IMR-90 (cell line): ENCODE data around the gene NCAPH2. TPM values are rescaled to one million over a fixed set of nuclear protein-coding genes. Genes with fewer than 3 reads are reported as not detected.

Experiments used
- ATAC-seq: fragments of 200-7000 bp; cut with Tn5 transposase; 2 replicates; pipeline ENCODE4 v1.9.1; 2020; ENCODE audit warnings: low read depth, mild to moderate bottlenecking, moderate library complexity
- BruUV-seq: library from RNA; stranded (reverse); fragments of 400-500 nt; replicated peaks from 2 replicates; lab custom pipeline; 2021; lab: Mats Ljungman, UMichigan
- CTCF ChIA-PET: fragments of 300-600 bp; formaldehyde crosslinking; extraction: SDS; loops from one replicate; lab custom pipeline; 2021; ENCODE audit warnings: antibody characterized with exemption; lab: Yijun Ruan, JAX
- POLR2A ChIA-PET: fragments of 300-600 bp; sonication (Branson Sonifier 250); formaldehyde crosslinking; loops from one replicate; lab custom pipeline; 2022; ENCODE audit warnings: antibody characterized with exemption; ENCODE audit not compliant: unreplicated experiment; lab: Charles Lee
- DNase-seq: peaks from one replicate; pipeline ENCODE4 v3.0.0; 2013
- H2AFZ ChIP-seq: replicated peaks from 2 replicates; pipeline ENCODE3; 2013; ENCODE audit warnings: low read length, mild to moderate bottlenecking; ENCODE audit not compliant: poor library complexity
- H2AK5ac ChIP-seq: 2 replicates; pipeline ENCODE4 v1.6.1; 2013; ENCODE audit warnings: low read depth, low read length, inconsistent platforms
- H2AK9ac ChIP-seq: replicated peaks from 2 replicates; pipeline ENCODE3; 2013; ENCODE audit warnings: mild to moderate bottlenecking, low read depth, low read length, moderate library complexity; ENCODE audit not compliant: poor library complexity
- H2BK120ac ChIP-seq: 2 replicates; pipeline ENCODE4 v1.6.1; 2013; ENCODE audit warnings: low read depth, low read length, inconsistent platforms
- H2BK15ac ChIP-seq: 3 replicates; pipeline ENCODE4 v1.6.1; 2013; ENCODE audit warnings: low read depth, low read length, inconsistent platforms
- H2BK20ac ChIP-seq: 2 replicates; pipeline ENCODE4 v1.6.1; 2013; ENCODE audit warnings: low read depth, mild to moderate bottlenecking, inconsistent platforms, low read length, moderate library complexity
- H2BK5ac ChIP-seq: 2 replicates; pipeline ENCODE4 v1.6.1; 2013; ENCODE audit warnings: mild to moderate bottlenecking, low read depth, low read length, inconsistent platforms; ENCODE audit not compliant: poor library complexity, severe bottlenecking
- H3K14ac ChIP-seq: replicated peaks from 2 replicates; pipeline ENCODE4 v1.6.1; 2013; ENCODE audit warnings: low read depth, low read length, inconsistent platforms
- H3K18ac ChIP-seq: 2 replicates; pipeline ENCODE4 v1.6.1; 2013; ENCODE audit warnings: low read depth, low read length, control low read depth
- H3K23ac ChIP-seq: 2 replicates; pipeline ENCODE4 v1.6.1; 2013; ENCODE audit warnings: low read depth, low read length, inconsistent platforms
- H3K27ac ChIP-seq: 2 replicates; pipeline ENCODE4 v1.5.1; 2013; ENCODE audit warnings: mild to moderate bottlenecking, control low read depth, low read length; ENCODE audit not compliant: insufficient read depth
- H3K27me3 ChIP-seq: 2 replicates; pipeline ENCODE4 v1.6.1; 2013; ENCODE audit warnings: low read length; ENCODE audit not compliant: control insufficient read depth, insufficient read depth
- H3K36me3 ChIP-seq: 2 replicates; pipeline ENCODE4 v1.6.1; 2013; ENCODE audit warnings: low read length, mixed read lengths; ENCODE audit not compliant: control insufficient read depth, insufficient read depth
- H3K4ac ChIP-seq: 2 replicates; pipeline ENCODE4 v1.6.1; 2013; ENCODE audit warnings: low read depth, low read length, inconsistent platforms
- H3K4me1 ChIP-seq: 2 replicates; pipeline ENCODE4 v1.6.1; 2013; ENCODE audit warnings: low read length, mixed read lengths; ENCODE audit not compliant: control insufficient read depth, insufficient read depth
- H3K4me2 ChIP-seq: 2 replicates; pipeline ENCODE4 v1.6.1; 2013; ENCODE audit warnings: low read depth, mild to moderate bottlenecking, control low read depth, low read length, moderate library complexity
- H3K4me3 ChIP-seq: 2 replicates; pipeline ENCODE4 v1.5.1; 2013; ENCODE audit warnings: low read depth, mild to moderate bottlenecking, control low read depth, low read length, moderate library complexity; ENCODE audit not compliant: insufficient read depth
- H3K56ac ChIP-seq: 2 replicates; pipeline ENCODE4 v1.6.1; 2013; ENCODE audit warnings: low read length, inconsistent platforms; ENCODE audit not compliant: insufficient read depth; ENCODE audit errors: extremely low read depth
- H3K79me1 ChIP-seq, 2 experiments: 2 replicates each; pipeline ENCODE4 v1.6.1; 2013; ENCODE audit warnings: low read length in 2 of 2, inconsistent platforms in 1 of 2, low read depth in 1 of 2
- H3K9ac ChIP-seq: 2 replicates; pipeline ENCODE4 v1.6.1; 2013; ENCODE audit warnings: low read depth, low read length, control low read depth
- H3K9me1 ChIP-seq: 2 replicates; pipeline ENCODE4 v1.6.1; 2013; ENCODE audit warnings: low read length, inconsistent platforms; ENCODE audit not compliant: insufficient read depth
- H3K9me3 ChIP-seq: 2 replicates; pipeline ENCODE4 v1.6.1; 2013; ENCODE audit warnings: low read length; ENCODE audit not compliant: control insufficient read depth, insufficient read depth
- H4K20me1 ChIP-seq: 2 replicates; pipeline ENCODE4 v1.6.1; 2013; ENCODE audit warnings: low read length, inconsistent platforms; ENCODE audit not compliant: insufficient read depth
- H4K5ac ChIP-seq: 2 replicates; pipeline ENCODE4 v1.6.1; 2013; ENCODE audit warnings: mild to moderate bottlenecking, low read depth, low read length, control low read depth
- H4K8ac ChIP-seq, 2 experiments: 2 replicates each; pipeline ENCODE4 v1.6.1; 2013; ENCODE audit warnings: low read depth in 2 of 2, low read length in 2 of 2, control low read depth in 1 of 2, inconsistent platforms in 1 of 2
- H4K91ac ChIP-seq: 2 replicates; pipeline ENCODE4 v1.6.1; 2013; ENCODE audit warnings: low read depth, low read length, inconsistent platforms; ENCODE audit not compliant: insufficient read depth
- BHLHE40 ChIP-seq: fragments of 150-350 bp; IDR thresholded peaks from 2 replicates; pipeline ENCODE4 v1.6.1; 2016; ENCODE audit warnings: mild to moderate bottlenecking, low read depth, low read length
- CEBPB ChIP-seq: IDR thresholded peaks from 2 replicates; pipeline ENCODE4 v1.6.1; 2012; ENCODE audit warnings: low read depth, low read length, improper control_type of control experiment
- CHD1 ChIP-seq: IDR thresholded peaks from 2 replicates; pipeline ENCODE4 v1.6.1; 2012; ENCODE audit warnings: low read depth, low read length, improper control_type of control experiment
- MXI1 ChIP-seq: IDR thresholded peaks from 2 replicates; pipeline ENCODE4 v1.6.1; 2012; ENCODE audit warnings: low read depth, mild to moderate bottlenecking, low read length, moderate library complexity, borderline replicate concordance
- NFE2L2 ChIP-seq: fragments of 150-350 bp; IDR thresholded peaks from 2 replicates; pipeline ENCODE4 v1.6.1; 2016; ENCODE audit warnings: low read depth, mild to moderate bottlenecking, low read length
- POLR2A ChIP-seq: IDR thresholded peaks from 2 replicates; pipeline ENCODE4 v1.6.1; 2012; ENCODE audit warnings: mild to moderate bottlenecking, low read depth, low read length
- WGBS, 2 experiments: methylation state at CpG; one replicate each; pipeline versions ENCODE4 v1.1.5 to v1.1.7; 2013; ENCODE audit warnings: missing lambda C conversion rate in 2 of 2; ENCODE audit not compliant: insufficient read length in 1 of 2; ENCODE audit errors: extremely low coverage in 2 of 2; 5-methylcytosine and 5-hydroxymethylcytosine counted together
- dilution Hi-C: fragments of 300-500 bp; cut with HindIII; formaldehyde crosslinking; loops from one replicate; pipeline ENCODE4 v1.14.3; 2018; ENCODE audit warnings: low sequenced_read_pairs; ENCODE audit not compliant: unreplicated experiment
- in situ Hi-C: fragments of 300-500 bp; cut with MboI; formaldehyde crosslinking; loops from 3 replicates; pipeline ENCODE4 v1.14.3; 2019; ENCODE audit warnings: low sequenced_read_pairs, inconsistent platforms, mixed read lengths
- intact Hi-C: fragments of 100-400 bp; cut with micrococcal nuclease; formaldehyde crosslinking; loops from 2 replicates; pipeline ENCODE4 v1.10.0; 2022
- polyA plus RNA-seq, 3 experiments: library from polyadenylated mRNA; depleted of rRNA; stranded (reverse); fragments of >200 nt; gene quantifications; 2 replicates each; pipeline ENCODE4 v1.2.3, GENCODE V29; 2012; ENCODE audit warnings: low replicate concordance in 1 of 3
- total RNA-seq: library from RNA; depleted of rRNA; stranded (reverse); fragments of >200 nt; gene quantifications from 2 replicates; pipeline ENCODE4 v1.2.3, GENCODE V29; 2012
- TF ChIP-seq, protein P1 (sequence below): fragments of 150-350 bp; IDR thresholded peaks from 2 replicates; pipeline ENCODE4 v1.6.1; 2017; ENCODE audit warnings: mild to moderate bottlenecking, antibody characterized with exemption, low read length, low read depth
- TF ChIP-seq, protein P2 (sequence below): conservative IDR thresholded peaks from 2 replicates; pipeline ENCODE4 v1.5.1; 2012; ENCODE audit warnings: mild to moderate bottlenecking, low read depth, low read length, improper control_type of control experiment
- TF ChIP-seq, protein P3 (sequence below): fragments of 150-350 bp; IDR thresholded peaks from 2 replicates; pipeline ENCODE4 v1.6.1; 2016; ENCODE audit warnings: low read depth, mild to moderate bottlenecking, low read length, moderate library complexity, borderline replicate concordance

Gene NCAPH2
- total and polyA plus RNA-seq, 2 of the 4 experiments (the other 2 are of a cell fraction) = 30.2 to 38.5 TPM

DNA sequence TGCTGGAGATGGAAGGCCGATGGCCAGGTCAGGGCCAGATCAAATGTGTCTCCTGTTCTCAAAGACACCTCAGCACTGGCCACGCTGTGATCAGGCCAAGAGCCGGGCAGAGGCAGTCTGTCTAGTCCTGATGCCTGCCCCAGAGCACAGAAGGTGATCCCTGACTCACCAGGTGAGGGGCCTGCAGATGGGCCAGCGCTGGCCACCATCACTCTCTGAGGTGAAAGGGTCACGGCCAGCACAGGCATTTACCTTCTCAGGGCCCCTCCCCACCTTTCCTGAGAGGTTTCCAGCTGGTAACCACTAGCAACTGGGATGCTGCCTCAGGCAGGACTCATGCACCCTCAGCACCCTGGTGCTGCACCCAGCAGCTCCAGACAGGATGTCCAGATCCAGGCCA lies 36.1 kb upstream of the NCAPH2 start:
- POLR2A ChIA-PET = no interaction called here
- 89% methylated on average over 2 of the region's 5 CpGs; no CpG with 5 or more reads in 1 of the 2 experiments for WGBS, 2 experiments
- Histone ChIP-seq H3K9ac (no peak overlapping the region), H3K9me1 (peaks cover 20% of the 10 kb centered on the region), H4K91ac (no peak overlapping the region), H4K20me1 (peaks cover 67% of the 10 kb centered on the region), H3K23ac (no peak overlapping the region), H2AK9ac (peak overlapping the region; percentile 23), H3K18ac (no peak overlapping the region), H3K27ac (no peak overlapping the region), H3K56ac (no peak overlapping the region), H2BK5ac (no peak overlapping the region), H3K27me3 (no peaks in the 10 kb centered on the region), H3K4ac (no peak overlapping the region), H3K4me1 (peaks cover 25% of the 10 kb centered on the region), H2BK120ac (no peak overlapping the region), H3K36me3 (peaks cover 11% of the 10 kb centered on the region), H2BK15ac (no peak overlapping the region), H3K4me2 (no peak overlapping the region), H3K14ac (no peak overlapping the region), H3K79me1 (peaks cover 21 to 72% of the 10 kb centered on the region in 2 experiments; a peak in 3 of 4 replicates), H2AK5ac (no peak overlapping the region), H3K4me3 (no peak overlapping the region), H3K9me3 (no peaks in the 10 kb centered on the region), H4K5ac (no peak overlapping the region), H4K8ac (no peak overlapping the region), H2AFZ (no peak overlapping the region), H2BK20ac (no peak overlapping the region)
- intact Hi-C loops (no loop called here), dilution Hi-C loops (no loop called here), in situ Hi-C loops (no loop called here)
- BruUV-seq = no TSS peak
- TF ChIP-seq BHLHE40 (no peak), CEBPB (no peak), POLR2A (no peak), MXI1 (no peak), NFE2L2 (no peak), CHD1 (no peak)
- TF ChIP-seq, protein P1, sequence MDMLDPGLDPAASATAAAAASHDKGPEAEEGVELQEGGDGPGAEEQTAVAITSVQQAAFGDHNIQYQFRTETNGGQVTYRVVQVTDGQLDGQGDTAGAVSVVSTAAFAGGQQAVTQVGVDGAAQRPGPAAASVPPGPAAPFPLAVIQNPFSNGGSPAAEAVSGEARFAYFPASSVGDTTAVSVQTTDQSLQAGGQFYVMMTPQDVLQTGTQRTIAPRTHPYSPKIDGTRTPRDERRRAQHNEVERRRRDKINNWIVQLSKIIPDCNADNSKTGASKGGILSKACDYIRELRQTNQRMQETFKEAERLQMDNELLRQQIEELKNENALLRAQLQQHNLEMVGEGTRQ = no peak
- TF ChIP-seq, protein P2, sequence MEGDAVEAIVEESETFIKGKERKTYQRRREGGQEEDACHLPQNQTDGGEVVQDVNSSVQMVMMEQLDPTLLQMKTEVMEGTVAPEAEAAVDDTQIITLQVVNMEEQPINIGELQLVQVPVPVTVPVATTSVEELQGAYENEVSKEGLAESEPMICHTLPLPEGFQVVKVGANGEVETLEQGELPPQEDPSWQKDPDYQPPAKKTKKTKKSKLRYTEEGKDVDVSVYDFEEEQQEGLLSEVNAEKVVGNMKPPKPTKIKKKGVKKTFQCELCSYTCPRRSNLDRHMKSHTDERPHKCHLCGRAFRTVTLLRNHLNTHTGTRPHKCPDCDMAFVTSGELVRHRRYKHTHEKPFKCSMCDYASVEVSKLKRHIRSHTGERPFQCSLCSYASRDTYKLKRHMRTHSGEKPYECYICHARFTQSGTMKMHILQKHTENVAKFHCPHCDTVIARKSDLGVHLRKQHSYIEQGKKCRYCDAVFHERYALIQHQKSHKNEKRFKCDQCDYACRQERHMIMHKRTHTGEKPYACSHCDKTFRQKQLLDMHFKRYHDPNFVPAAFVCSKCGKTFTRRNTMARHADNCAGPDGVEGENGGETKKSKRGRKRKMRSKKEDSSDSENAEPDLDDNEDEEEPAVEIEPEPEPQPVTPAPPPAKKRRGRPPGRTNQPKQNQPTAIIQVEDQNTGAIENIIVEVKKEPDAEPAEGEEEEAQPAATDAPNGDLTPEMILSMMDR = no peak
- TF ChIP-seq, protein P3, sequence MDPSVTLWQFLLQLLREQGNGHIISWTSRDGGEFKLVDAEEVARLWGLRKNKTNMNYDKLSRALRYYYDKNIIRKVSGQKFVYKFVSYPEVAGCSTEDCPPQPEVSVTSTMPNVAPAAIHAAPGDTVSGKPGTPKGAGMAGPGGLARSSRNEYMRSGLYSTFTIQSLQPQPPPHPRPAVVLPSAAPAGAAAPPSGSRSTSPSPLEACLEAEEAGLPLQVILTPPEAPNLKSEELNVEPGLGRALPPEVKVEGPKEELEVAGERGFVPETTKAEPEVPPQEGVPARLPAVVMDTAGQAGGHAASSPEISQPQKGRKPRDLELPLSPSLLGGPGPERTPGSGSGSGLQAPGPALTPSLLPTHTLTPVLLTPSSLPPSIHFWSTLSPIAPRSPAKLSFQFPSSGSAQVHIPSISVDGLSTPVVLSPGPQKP = no peak
- DNase-seq (no peak), ATAC-seq (no peak)
- CTCF ChIA-PET = no interaction called here
